ENCODE measurements around the gene ZAR1L.

ZAR1L gene

DNA sequence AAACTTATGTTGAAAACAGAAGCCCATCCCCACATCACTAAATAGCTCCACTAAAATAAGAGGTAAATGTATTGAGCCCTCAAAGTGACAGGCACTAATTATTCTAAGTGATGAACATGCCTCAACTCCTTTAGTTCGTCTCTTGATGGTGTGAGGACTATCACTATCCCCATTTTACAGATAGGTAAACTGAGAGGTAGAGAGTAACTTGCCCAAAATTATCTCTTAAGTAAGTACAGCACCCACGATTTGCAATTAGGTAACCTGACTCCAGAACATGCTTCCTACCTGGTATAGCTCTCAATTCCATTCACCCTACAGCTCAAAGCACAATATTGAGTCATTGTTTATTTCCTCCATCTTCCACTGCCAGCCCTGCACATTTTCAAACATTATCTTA lies 12.7 kb downstream of the ZAR1L start:
- DNase-seq (ENCODE audit: low read depth in 3 of 3), result no peak

DNA sequence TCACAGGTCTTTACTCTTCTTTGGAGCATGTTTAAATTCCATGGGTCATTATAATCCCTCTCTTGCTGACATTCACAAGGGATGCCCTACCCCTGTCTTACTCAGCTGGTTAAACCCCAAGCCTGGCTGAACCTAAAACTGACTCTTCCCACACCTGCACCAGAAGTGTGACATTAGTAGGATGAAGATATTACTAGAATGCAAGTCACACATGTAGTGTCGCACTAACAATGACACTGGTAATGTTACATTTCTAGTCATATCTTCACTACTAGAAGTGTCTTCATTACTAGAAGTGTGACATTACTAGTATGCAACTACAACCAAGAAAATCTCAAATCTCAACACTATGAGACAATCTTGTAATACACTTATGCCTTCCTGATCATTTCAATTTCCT lies 14.2 kb downstream of the ZAR1L start:
- no peak for DNase-seq (ENCODE audit: low read depth in 3 of 3)

DNA sequence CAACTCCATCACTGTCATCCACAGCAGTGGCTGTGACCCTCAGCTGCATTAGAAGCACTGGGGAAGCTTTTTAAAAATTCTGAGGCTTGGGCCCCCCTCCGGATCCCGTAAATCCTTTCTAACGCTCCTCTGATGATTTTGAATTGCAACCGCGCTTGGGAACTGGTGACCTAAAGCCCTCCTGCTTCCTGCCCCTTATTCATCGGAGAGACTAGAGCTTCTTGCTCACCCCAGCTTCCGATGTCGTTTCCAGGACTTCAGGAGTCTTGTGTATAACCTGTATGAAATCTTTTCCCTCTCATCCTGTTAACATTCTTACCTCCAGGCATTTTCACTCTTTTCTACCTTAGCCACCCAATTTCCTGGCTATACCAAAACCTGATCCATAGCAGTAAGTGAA lies 14.8 kb downstream of the ZAR1L start:
- DNase-seq (ENCODE audit: low read depth in 3 of 3), result no peak

GRCh38 chr13:32299893-32300292 lies 15.3 kb downstream of the ZAR1L start:
- no peak for DNase-seq (ENCODE audit: low read depth in 3 of 3)

DNA sequence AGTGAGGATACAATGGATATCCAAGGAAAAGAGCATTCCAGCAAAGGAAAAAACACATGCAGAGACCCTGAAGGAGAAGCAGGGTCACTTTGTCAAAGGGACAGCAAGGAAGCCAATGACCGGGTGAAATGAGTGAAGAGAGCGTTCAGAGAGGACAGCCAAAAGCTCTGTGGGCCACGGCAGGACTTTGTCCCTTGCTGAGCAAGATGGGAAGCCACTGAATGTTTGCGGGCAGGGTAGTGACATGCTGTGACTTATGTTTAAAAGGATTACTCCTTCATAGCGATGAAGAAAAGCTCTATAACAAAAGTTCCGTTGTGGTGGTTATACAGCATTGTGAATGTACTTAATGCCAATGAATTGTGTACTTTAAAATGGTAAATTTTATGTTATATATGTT lies 16.5 kb downstream of the ZAR1L start:
- DNase-seq (ENCODE audit: low read depth in 3 of 3), result no peak

DNA sequence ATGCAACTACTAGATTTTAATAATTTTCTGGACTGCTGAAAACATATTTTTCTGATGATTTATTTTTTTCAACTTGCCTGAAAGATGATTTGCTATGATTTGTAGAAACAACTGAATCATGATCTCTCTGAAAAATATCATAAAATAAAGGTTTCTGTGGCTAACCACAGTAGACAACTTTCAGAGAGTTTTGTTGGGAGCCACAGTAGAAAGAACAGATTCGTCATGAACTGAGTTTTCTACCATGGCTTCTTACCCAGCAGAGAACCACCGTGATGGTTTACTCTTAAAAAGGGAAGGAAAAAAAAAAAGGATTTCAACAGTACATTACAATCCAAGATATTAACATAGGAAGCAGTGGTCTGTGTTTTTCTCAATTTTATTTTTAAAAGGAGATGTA lies 18.0 kb downstream of the ZAR1L start:
- DNase-seq (ENCODE audit: low read depth in 3 of 3), result no peak

- DNase-seq (ENCODE audit: low read depth in 3 of 3), result no peak
Measured at GRCh38 chr13:32285633-32285965, 29.6 kb downstream of the ZAR1L start.

DNA sequence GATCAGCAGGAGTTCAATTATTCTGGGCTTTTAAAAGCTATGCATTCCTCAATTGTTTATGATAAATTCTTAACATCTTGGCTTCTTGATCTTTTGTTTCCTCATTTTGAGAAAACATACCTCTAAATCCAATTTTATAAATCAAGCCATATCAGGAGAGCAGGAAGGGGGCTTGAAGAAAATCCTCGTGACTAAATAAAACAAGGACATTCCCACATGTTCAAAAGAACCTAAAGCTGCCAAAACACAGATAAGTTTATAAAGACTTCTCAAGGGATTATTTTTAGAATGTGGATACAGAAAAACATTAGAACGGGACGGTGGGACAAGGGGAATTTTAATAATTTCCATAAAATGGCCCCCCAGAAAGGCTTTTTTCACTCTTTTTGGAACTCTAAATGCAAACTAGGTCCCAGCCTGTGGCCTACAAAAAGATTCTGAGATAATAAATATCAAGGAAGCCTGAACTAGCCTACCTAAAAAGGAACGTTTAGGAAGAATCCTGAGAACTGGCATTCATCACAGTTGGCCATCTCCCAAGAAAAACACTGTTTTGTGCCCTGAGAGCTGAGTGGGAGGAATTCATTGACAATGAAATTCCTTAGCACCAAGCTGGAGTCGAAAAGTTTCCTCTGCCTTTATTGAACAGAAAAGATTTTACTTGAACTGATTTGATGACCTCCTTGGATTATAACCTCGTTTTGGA lies 30.1 kb downstream of the ZAR1L start:
- no peak for DNase-seq (ENCODE audit: low read depth in 3 of 3)

- no peak for DNase-seq (ENCODE audit: low read depth in 3 of 3)
Measured at GRCh38 chr13:32282096-32282711, 33.0 kb downstream of the ZAR1L start.

DNA sequence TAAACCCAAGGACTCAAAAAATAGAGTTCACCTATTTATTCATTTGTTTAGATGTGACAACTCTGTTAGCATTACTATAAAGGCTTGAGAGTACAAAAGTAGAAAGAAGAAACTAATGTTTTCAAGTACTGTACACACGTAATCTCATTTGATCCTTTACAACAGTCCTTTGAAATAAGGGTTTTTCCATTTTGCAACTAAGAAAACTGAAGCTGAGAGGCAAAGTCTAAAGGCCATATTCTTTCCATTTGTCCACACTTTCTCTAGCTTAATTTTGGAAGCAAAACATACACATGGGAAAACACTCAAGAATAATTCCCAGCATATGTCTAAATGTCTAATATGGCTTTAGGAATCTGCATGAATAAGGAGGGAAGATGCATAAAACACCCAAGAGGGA lies 34.1 kb downstream of the ZAR1L start:
- DNase-seq (ENCODE audit: low read depth in 3 of 3), result no peak

DNA sequence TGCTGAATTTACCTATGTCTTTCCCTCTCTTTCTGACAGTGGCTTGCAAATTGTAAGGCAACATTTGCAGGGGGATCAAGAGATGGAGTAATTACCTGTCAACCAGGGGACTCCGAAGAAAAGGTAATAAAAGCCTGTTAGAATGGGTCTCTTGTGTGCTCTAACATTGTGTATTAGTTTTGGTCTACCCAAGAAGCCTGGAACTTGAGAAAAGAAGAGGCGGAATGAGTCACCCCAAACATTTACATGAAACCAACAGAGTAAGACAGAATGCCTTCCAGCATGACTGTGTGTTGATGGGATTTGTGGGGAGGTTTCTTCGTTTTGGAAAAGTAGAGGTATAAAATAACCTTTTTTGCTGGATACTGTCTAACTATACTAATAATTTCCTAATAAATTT lies 36.7 kb downstream of the ZAR1L start:
- no peak for DNase-seq (ENCODE audit: low read depth in 3 of 3)

DNA sequence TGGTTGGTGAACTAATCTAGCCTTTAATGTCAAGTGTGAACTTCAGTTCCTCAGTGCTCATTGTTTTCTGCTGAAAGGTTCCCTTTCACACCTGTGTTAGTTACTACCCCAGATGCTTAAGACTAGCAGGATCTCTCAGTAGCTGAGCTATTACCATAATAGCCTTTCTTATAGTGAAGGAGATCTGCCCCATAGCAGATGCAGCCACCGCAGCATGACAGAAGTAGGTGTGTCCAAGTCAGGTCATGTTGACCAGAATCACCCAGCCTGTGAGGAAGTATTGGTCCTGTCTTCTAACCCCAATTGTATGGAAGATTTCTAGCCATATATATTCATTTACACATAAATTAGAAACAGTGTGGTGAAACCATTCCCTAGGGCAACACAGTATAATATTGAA lies 37.3 kb downstream of the ZAR1L start:
- DNase-seq (ENCODE audit: low read depth in 3 of 3), result no peak

DNA sequence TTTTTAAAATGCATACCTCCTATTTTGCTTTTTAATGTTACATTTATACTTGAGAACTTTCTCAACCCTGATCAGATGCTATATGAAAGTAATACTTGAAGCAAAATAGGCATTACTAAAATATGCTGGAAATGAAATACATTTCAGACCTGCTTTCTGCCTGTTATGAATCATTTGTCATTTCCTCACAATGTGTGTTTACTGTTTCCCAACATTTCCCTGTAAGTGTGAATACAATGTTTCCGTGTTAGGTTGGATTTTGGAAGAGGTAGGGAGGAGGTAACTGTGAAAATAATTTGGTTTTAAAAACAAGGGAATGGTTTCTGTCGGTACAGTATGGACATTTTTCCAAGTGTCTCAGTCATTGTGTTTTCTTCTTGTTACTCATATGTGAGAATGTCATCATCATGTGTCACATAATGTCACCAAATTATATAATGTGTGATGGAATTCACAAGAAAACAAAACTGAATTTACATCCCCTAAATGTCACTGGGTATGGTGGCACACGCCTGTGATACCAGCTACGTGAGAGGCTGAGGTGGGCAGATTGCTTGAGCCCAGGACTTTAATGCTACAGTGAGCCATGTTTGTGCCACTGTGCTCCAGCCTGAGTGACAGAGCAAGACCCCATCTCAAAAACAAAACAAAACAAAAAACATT lies 43.0 kb downstream of the ZAR1L start:
- no peak for DNase-seq (ENCODE audit: low read depth in 3 of 3)

- DNase-seq (ENCODE audit: low read depth in 3 of 3), result peak; percentile 5 to 48 (median 22)
Measured at GRCh38 chr13:32267836-32268439, 47.2 kb downstream of the ZAR1L start.

GRCh38 chr13:32266130-32266529 lies 49.0 kb downstream of the ZAR1L start:
- no peak for DNase-seq (ENCODE audit: low read depth in 3 of 3)

DNA sequence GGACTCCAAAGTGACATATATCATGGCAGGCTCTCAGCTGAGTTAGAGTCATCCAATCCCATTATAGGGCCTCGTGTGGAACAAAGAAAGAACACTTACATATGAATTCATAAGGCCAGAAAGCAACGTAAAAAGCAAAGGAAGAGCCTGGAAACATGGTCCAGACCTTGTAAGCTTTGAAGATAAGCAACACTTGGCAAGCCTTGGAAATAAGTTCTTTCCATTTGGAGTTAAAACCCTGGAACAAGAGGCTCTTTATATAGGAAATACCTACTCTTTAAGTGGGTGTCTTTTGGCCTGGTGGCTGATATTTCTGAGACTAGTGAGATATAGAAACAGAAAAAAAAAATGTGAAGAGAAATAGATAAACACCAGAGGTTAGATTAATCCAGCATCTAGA lies 49.4 kb downstream of the ZAR1L start:
- no peak for DNase-seq (ENCODE audit: low read depth in 3 of 3)

- no peak for DNase-seq (ENCODE audit: low read depth in 3 of 3)
Measured at GRCh38 chr13:32264407-32264806, 50.8 kb downstream of the ZAR1L start.

DNA sequence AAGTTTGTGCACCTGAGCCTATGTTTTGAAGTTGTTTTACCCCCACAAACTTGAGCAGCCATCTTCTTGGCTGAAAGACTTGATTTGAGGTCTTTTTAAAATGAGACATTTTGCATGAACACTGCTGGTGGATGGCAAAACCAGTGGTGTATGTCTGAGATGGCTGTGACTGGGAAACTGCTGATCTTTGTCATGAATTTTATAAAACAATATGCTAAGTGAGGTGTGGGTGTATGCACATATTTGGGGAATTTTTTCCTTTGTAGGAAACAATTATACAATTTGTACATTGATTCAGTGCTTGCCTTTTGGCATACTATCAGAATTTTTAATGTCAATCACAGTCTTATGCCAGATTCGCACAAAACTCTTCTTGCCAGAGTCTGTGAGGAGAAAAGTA lies 52.5 kb downstream of the ZAR1L start:
- no peak for DNase-seq (ENCODE audit: low read depth in 3 of 3)

DNA sequence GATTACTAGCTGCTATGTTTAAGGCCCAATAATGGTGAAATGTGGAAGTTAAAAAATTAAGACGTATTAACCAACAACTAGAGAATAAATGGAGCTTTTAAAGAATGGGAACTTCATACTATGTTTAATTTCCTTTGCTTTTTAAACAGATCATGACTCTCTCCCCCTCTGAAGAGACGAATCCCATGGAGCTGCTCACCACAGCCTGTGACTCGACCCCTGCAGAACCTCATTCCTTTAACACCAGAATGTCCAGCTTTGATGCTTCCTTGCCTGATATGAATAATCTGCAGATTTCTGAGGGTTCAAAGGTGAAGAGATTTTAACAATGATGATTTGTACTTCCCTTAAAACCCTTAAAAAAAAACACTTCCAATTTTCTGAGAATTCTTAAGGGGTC lies 53.0 kb downstream of the ZAR1L start:
- no peak for DNase-seq (ENCODE audit: low read depth in 3 of 3)

DNA sequence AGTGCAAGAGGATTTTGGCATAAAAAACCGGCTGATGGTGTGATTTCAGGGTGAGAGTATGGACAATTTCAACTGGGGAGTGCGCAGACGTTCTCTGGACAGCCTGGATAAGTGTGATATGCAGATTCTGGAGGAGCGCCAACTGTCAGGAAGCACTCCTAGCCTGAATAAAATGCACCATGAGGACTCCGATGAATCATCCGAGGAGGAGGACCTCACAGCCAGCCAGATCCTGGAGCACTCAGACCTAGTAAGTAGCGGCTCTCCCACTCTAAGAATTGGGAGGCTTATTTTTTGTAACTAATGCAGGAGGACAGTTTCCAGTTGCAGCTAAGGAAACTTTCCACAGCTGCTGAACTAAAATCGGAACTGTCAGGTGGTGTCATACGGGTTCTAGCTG lies 53.6 kb downstream of the ZAR1L start:
- no peak for DNase-seq (ENCODE audit: low read depth in 3 of 3)

DNA sequence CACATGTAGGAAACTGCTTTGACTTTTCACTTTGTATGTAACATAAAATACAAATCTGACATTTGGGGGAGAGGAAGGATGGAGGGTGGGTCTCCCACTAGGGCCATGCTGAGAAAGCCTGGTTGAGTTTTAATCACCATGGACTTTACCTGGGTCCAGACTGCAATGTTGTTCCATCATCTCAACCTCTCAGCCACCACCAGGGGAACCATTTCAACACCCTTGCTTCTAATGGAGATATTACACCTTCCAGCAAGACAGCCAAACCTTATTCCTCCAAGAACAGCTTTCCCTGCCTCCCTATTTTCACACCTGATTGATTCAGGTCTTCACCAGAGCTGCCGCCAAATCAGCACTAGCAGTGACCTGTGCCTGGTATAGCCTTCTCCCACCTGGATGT lies 56.0 kb downstream of the ZAR1L start:
- no peak for DNase-seq (ENCODE audit: low read depth in 3 of 3)

DNA sequence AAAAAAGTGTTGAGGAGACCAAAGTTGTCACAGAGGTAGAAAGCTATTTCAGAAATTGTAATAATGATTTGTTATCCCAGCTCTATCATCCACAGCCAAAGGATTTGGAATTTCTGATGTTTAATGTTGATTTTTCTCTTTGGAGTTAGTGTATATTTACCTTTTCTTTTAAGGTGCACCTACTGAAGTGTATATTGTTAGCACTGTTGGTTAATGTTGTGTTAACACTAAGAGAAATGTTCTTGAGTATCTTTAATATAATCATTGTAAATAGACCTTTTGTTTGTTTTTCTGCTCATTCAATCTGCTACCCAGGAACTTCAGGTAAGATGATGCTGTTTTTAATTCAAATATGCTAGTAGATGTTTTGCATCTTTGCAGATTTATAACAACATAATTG lies 57.5 kb downstream of the ZAR1L start:
- no peak for DNase-seq (ENCODE audit: low read depth in 3 of 3)

- DNase-seq (ENCODE audit: low read depth in 3 of 3), result no peak
Measured at GRCh38 chr13:32256243-32256642, 58.9 kb downstream of the ZAR1L start.

Measured in stimulated activated CD4-positive, alpha-beta T cell treated with anti-CD3 and anti-CD28 coated beads, TNF-alpha, amount 100 ng/mL, for 24 hours (primary cell).